GM18499 (cell line): ENCODE results near the gene TBC1D14.

Experiments used
- ATAC-seq: cut with Tn5 transposase; IDR thresholded peaks from one replicate; pipeline ENCODE4 v1.9.1; 2021; ENCODE audit warnings: moderate number of reproducible peaks; ENCODE audit not compliant: insufficient read depth, unreplicated experiment

Gene TBC1D14

GRCh38 chr4:6991771-6992557 is 82.3 kb downstream of the TBC1D14 start:
- no peak for ATAC-seq

GRCh38 chr4:6992728-6993677 is 83.4 kb downstream of the TBC1D14 start:
- ATAC-seq: no peak

GRCh38 chr4:6996481-6996880 is 86.9 kb downstream of the TBC1D14 start:
- no peak for ATAC-seq

- ATAC-seq: no peak
Measured at GRCh38 chr4:6999172-7000086, 89.8 kb downstream of the TBC1D14 start.

- no peak for ATAC-seq
Measured at GRCh38 chr4:7000421-7001176, 91.0 kb downstream of the TBC1D14 start.

- no peak for ATAC-seq
Measured at GRCh38 chr4:7001271-7001670, 91.6 kb downstream of the TBC1D14 start.

GRCh38 chr4:7002336-7002735 is 92.7 kb downstream of the TBC1D14 start:
- no peak for ATAC-seq

GRCh38 chr4:7003176-7003878 is 93.7 kb downstream of the TBC1D14 start:
- ATAC-seq: no peak

GRCh38 chr4:7003879-7004240 is 94.2 kb downstream of the TBC1D14 start:
- ATAC-seq: no peak

- no peak for ATAC-seq
Measured at GRCh38 chr4:7004331-7004730, 94.7 kb downstream of the TBC1D14 start.

- ATAC-seq: no peak
Measured at GRCh38 chr4:7005571-7005970, 95.9 kb downstream of the TBC1D14 start.

- no peak for ATAC-seq
Measured at GRCh38 chr4:7006411-7006810, 96.8 kb downstream of the TBC1D14 start.

- ATAC-seq: no peak
Measured at GRCh38 chr4:7007142-7007907, 97.7 kb downstream of the TBC1D14 start.

- ATAC-seq: no peak
Measured at GRCh38 chr4:7007944-7008343, 98.3 kb downstream of the TBC1D14 start.

GRCh38 chr4:7009564-7009963 is 99.9 kb downstream of the TBC1D14 start:
- ATAC-seq: no peak

GRCh38 chr4:7013175-7013574 is 103.5 kb downstream of the TBC1D14 start:
- ATAC-seq: no peak

GRCh38 chr4:7014815-7015214 is 105.2 kb downstream of the TBC1D14 start:
- ATAC-seq: no peak

- no peak for ATAC-seq
Measured at GRCh38 chr4:7015383-7016035, 105.9 kb downstream of the TBC1D14 start.
